GM18520 (cell line): ENCODE results near the gene ALX4.

Source experiments
- ATAC-seq: cut with Tn5 transposase; IDR thresholded peaks from one replicate; pipeline ENCODE4 v1.9.1; 2021; ENCODE audit not compliant: unreplicated experiment

The ALX4 gene

DNA sequence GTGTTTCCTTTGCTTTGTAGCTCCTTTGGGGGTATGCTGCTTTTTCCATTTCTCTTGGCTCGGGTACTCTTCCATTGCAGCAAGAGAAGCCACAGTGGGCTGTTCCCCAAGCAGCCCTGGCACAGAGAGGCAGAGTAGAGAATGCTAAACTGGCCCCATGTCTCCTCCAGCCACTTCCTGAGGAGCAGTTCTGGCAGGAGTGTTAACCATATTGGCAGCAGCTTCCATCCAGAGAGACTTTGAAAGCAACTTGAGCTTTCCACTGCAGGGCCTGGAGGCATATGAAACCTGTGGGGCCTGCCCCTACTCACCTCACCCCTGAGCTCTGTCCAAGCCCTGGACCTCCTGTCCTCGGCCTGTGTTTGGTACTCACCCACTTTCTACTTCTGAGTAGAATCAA is 61.8 kb downstream of the ALX4 start:
- ATAC-seq = no peak

DNA sequence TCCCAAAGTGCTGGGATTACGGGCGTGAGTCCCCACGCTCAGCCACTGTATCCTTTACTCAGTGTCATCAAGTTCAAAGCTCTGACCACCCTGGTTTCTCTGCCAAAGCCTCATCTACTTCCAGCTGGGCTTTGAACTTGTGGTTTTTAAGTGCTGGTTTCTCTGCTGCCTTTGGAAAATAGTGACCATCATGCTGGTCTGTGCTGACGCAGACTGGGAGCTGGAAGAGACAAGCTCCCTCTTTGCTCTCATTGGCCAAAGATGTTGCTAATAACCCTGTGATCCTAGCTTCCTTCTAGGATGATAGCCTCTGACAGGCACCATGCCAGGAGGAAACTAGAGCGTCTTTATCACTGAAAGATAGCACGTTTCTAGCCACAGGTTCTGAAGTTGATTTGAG is 62.4 kb downstream of the ALX4 start:
- ATAC-seq = no peak

DNA sequence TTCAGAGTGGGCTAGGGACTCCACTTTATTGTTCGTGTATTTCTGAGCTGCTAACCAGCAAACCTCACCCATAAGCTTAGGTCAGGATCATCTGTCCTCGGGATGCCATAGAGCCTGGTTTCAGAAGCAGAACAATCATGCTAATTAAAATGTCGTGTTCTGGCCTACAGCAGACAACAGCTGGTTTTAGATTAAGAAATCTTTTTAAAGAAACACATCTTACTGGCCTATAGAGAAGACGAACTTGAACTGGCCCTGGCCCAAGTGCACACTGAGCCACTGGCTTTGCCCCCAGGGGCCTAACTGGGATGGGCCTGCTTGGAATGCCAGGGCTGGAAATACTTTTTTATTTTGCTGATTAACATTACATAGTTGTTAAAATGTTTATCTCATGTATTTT is 63.2 kb downstream of the ALX4 start:
- no peak for ATAC-seq

DNA sequence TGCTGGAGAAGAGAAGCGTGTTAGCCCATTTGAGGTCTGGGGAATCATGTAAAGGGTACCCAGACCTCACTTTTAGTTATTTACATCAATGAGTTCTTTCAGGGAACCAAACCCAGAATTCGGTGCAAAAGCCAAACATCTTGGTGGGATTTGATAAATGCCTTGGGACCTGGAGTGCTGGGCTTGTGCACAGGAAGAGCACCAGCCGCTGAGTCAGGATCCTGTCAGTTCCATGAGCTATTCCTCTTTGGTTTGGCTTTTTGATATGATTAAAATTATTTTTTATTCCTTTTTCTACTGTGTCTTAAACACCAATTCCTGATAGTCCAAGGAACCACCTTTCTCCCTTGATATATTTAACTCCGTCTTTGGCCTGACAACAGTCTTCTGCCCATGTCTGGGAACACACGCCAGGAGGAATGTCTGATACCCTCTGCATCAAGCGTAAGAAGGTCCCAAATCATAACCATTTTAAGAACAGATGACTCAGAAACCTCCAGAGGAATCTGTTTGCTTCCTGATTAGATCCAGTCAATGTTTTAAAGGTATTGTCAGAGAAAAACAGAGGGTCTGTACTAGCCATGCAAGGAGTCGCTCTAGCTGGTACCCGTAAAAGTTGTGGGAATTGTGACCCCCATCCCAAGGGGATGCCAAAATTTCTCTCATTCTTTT is 65.2 kb downstream of the ALX4 start:
- no peak for ATAC-seq

DNA sequence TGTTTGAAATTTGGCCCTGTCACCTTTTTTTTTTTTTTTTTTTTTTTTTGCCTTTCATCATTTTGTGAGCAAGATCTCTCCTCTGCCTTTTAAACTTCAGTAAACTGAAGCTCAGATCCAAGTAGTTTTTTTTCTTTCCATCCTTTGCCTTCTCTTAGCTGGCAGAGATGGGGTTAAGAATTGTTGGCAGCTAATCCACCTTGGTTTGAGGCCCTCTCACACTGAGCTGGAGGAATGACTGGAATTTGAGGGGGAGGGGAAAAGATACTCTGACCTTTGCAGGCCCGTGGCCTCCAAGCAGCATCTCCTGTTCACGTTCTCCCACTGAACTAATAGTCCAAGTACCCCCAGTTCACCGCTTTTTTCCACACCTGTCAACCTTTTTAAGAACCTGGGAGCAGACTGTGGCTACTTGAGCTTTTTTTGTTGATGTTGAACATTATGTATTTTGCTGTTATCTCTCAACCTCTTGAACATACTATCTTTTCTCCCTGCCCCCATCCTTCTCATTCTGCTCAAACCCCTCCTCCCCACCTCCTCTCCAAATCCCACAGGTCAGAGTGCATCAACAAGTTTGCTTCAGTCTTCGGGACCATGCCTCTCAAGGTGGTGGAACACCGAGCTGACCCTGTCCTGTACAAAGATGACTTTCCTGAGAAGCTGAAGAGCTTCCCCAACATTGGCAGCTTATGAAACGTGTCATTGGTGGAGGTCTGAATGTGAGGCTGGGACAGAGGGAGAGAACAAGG is 66.2 kb downstream of the ALX4 start:
- ATAC-seq = no peak

DNA sequence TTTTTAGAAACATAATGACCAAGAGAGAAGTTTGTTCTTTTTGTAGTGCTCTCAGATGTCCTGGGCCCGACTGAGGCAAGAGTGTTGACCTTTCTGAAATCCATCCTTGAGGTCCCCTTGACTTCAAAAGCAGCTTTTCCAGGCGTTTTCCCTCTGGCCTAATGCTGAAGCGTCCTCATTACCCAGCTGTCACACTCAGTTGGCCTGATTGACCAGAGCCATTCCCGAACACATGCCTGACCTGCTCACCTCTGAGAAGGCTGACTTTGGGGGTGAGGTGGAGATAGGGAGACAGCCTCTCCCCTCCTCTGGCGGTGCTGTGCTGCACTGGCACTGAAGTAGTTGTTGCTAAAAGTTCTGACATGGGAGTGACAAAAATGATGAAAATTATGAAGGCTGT is 66.9 kb downstream of the ALX4 start:
- no peak for ATAC-seq

DNA sequence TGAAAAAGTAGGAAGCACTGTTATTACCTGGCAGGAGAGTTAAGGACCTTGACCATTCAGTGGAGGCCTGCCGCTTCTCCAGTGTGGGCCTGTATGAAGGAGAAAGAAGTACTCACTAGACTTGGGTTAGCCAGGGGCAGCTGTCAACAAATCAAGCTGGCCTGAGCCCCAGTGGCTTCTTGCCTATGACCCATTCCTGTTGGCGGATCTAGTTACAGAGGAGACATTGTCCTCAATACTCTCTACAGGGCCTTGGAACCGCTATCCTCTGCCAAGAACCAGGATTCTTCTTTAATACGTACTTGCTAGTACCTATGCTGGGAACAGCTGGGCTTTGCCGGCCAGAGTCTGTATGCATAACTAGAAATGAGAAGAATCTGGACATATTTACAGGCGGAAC is 68.1 kb downstream of the ALX4 start:
- no peak for ATAC-seq

DNA sequence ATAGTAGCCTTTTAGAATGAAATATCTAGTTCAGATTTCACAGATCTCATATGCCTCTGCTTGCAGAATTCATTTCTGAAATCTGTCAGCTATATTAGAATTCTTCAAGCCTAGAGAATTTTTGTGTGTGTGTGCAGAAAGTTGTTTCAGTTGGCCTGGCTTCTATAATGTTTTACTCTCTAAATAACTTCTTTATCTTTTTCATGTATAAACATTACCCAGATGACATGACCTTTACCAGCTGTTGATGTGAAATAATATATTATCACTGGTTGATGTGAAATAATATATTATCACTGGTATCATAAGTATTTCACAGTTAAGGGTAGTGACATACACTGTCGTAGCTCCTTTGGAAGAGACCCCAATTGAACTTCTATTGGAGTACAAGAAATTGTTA is 72.8 kb downstream of the ALX4 start:
- ATAC-seq = no peak

DNA sequence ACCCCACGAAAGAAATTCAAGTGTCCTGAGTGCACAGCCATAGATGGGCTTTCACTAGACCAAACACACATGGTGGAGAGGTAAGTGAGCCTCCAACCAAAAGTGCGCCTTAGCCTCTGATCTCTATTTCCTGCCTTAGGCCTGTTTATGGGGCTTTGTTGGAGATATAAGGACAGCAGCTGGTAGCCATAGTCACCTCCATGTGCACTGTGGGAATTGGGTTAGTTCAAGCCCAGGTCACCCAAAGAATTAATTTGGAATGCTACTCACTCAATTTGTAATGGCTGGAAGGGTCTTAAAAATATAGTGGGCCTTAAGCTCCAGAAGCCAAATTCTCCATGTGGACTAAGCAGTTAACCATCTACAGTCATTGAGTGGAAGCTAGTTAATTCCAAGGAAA is 73.6 kb downstream of the ALX4 start:
- ATAC-seq = no peak

DNA sequence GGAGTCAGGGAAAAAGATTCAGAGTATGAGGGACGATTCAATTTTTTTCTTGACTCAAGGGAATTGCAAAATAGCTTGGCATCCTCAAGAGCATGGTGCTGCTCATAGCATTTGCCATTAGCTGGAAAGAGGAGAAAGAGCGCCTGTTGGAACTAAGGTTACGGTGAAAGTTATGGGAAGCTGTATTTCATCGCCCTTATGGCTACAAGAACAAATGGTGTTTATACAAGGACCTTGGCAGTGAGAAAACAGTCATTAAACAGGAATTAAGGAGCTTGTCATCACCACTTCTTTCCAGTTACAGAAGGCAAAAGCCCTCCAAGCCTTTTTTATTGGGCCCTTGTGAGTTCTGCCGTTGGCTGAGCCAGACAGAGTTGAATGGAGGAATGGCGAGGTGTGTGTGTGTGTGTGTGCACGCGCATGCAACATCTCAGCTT is 74.2 kb downstream of the ALX4 start:
- ATAC-seq = no peak

DNA sequence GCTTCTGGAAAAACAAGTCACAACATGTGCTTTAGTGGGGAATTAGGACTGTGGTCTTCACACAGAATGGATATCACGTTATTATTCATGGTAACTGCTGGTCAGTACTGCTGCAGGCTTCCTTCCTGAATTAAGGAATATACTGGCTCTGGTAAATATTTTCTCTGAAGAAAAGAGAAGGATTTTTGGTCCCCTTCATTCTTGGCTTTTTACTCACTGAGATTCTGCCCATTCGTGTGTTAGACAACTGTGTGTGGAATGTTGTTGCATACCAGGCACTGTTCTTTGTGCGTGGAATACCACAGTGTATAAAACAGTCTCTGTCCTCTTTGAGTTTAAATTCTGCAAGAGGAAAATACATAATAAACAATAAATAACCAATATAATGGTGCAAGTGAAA is 80.3 kb downstream of the ALX4 start:
- no peak for ATAC-seq

DNA sequence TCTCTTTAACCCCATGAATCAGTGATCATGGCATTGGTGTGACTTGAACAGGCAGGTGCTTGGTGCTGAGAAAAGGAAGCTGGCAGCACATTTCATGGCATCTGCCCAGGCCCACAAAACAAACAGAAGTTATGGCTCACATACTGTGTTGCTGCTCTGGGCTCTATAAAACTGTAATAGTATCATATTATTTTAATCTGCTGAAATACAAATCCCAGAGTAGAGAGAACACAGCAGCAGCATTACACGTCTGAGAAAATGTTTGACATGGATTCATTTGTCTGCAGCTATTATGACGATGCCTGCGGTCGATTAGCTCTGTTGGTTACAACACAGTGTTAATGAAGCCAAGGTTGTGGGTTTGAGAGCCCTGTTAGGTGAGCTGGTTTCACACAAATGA is 80.8 kb downstream of the ALX4 start:
- ATAC-seq = no peak

DNA sequence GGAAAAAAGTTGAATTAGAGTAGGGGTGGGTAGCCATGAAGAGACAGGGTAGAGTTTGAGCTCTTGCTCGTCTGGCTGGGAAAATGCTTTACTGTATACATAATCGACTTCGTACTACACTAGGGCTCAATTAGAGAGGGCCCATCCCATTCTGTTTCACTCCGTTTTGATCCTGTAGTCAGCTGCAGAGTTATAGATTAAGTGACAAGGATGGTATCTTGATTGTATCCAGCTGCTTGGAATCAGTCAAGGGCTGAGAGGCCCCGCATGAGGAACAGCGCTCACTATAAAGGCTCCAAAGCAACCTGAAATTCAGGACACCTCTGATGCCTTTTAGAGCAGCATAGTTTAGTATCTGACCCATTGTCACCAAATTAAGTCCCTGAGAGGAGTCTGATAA is 81.6 kb downstream of the ALX4 start:
- ATAC-seq = no peak

DNA sequence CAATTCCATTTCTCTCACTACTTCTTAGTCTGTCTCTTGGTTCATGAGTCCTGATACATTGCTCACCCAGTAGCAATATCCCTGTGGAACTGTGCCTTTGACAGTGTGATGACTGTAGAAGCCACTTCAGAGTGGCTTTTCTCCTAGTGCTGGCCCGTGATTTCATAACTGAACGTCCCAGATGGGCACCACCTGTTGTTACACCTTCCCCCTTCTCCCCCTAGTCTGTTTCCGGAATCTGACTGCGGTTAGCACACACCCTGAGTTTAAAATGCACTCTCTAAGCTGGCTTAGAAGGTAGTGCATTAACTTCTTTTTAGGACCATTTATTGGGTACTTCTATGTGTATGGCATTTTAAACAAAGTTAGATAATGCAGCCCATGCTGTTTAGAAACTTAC is 83.0 kb downstream of the ALX4 start:
- no peak for ATAC-seq

DNA sequence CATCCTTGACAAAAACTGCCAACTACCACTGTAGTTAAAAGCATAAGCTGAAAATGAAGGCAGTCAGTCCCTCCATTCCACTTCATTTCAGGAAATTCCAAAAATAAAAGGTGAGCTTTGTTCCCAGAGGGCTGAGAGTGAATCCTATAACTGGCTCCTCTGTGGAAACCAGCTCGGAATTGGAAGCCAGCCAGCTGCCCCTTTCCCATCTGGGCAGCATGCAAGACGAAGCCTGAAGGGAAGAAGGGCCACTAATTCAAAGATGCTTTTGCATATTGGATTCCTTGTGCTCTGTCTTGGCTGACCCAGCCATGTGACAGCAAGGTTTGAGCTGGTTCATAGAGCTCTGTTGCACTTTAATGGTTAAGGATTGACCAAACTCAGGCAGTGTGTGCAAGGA is 83.4 kb downstream of the ALX4 start:
- ATAC-seq = no peak

DNA sequence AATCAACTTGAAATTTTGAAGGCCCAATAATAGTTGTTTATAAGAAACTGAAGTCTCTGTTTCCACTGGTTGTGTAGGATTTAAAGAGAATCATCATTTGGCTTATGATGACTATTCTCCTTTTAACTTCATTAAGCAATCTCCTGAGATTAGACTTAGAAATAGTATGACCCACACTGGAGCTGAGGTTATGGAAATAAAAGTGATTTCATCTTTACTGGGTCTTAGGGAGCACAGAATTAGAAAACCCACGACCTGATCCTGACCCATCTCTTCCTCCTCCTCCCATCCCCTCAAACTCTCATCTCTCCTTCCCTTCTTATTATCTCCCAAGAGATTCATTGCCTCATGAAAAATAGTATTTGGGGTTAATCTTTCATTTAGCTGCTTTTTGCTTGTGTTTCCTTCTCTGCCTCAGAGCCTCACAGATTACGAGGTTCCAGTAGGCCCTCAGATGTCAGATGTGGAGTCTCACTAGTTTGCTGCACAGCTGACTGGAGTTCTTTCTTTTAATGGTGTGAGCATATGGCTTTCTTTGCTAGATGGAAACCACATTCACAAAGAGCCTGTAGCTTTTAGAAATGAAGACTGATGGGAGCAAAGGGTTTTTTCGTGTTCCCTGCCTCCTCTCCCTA is 85.0 kb downstream of the ALX4 start:
- no peak for ATAC-seq

DNA sequence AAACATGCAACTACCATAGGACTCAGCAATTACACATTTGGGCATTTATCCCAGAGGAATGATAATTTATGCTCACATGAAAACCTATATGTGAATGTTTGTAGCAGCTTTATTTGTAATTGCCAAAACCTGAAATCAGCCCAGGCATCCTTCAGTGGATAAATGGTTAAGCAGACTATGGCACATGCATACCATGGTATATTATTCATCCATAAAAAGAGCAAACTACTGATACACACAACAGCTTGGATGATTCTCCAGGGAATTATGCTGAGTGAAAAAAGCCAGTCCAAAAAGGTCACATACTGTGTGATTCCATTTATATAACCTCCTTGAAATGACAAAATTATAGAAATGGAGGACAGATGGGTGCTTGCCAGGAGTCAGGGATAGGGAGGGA is 86.7 kb downstream of the ALX4 start:
- no peak for ATAC-seq

DNA sequence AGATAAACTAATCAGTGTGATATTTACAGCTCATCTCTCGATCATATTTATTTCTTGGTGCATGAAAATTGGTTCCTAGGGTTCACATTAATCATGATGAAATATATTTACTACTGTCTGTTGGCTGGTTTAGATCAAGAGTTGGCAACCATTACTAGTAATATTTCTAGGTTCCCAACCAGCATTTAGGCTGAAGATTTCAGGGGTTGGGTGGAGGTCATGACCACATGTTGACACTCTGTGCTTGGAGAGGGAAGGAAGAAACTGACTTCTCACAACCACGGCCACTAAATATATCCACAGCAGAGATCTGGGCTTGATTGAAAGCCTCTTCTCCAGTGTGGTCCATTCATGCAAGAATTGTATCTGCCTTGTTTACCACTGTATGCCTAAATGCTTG is 87.9 kb downstream of the ALX4 start:
- ATAC-seq = no peak

DNA sequence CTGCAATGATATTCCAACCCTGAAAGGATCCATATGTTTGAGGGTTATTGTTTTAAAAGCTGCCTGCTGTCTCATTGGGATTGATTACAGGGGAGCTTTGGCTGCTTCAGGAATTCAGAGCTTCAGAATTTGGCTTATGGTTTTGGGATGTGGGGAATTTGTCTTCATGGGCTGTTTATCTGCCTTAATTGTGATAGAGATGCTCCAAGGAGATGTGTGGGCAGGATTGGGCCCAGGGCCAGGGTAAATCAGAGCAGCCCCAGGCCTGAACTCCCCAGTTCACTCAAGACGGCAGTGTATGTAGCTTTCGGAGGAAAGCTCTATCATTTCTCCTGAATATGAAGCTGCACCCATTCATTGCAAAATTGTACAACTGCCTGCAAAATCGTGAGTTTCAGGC is 88.5 kb downstream of the ALX4 start:
- no peak for ATAC-seq

DNA sequence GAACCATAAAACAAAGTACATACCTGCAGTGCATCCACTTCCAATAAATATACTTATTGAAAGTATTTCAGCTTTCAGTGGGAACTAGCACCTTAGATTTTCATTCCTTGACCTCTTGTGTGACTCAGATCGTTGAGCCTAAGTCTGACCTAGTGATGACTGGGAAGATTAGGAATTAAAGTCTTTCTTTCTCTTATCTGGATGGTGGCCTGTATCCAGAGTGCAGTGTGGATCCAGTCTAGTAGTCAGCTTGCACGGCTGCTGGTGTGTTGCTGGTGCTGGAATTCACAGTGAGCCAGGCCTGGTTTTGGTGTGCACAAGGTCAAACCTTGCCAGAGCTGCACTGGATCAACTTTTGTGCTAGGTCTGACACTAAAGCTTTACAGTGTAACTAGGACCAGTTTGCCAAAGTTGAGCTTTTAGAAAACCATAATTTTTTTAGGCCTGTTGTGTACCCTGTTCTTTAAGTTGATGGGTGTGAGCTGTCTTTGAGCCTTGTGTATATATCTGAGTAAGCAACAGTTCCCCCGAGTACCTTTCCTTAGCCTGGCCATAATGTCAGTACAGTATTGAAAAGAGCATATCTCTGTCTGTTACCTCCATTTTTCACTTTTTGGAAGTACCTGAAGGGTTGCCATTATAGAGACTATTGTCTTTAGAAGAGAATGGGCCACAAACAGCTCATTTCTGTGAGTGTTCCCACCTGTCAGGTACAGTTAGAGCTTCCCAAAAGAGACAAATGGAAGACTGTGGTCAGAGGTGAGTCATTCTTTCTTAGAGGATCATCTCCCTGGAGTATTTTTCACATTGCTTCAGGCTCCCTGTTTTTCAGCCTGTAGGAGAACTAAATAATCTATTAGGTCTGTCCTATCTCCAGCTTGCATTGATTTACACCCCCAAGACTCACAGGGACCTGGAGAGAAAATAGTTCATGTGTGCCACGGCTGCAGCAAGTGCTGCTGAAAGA is 89.8 kb downstream of the ALX4 start:
- no peak for ATAC-seq

DNA sequence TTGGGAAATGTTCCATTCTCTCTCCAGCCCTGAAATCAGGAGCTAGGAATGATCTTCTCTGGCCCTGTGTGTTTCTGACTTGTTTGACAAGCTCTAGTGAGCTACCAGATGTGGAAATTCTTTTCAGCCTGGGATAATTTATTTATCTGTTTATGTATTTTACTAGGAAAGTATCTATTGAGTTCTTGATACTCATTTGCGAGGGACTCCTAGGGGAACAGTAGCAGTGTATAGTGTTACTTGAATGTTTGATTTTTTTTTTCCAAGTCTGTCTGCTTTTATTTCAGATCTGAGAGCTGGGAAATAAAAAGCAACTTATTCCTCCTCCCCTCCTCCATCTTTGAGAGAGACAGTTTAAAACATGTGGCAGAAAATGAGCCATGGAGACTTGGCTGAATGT is 92.5 kb downstream of the ALX4 start:
- no peak for ATAC-seq
